Measurements from ENCODE around the gene DNAL1. TPM values are rescaled to one million over a fixed set of nuclear protein-coding genes. Genes with fewer than 3 reads are reported as not detected.
"Not testable (repeated sequence)": the region's sequence is repeated elsewhere in the genome, so short reads cannot be mapped to it uniquely, and the experiment has no call there.

Gene DNAL1
- total RNA-seq, 2 donors from 2014 or later: 3.9 to 7.6 TPM

DNA sequence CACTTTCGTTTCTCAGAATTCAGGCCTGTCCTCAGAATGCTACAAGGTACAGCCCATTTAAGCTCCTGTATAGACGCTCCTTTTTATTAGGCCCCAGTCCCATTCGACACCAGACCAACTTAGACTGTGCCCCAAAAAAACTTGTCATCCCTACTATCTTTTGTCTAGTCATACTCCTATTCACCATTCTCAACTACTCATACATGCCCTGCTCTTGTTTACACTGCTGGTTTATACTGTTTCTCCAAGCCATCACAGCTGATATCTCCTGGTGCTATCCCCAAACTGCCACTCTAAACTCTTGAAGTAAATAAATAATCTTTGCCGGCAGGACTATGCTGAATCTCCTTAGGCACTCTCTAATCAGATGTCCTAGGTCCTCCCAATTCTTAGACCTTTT, 63.3 kb downstream of the DNAL1 start:
- not testable (repeated sequence) for ATAC-seq (replicated peaks); H3K4me1 Mint-ChIP-seq; H3K27ac Mint-ChIP-seq; H3K27me3 Mint-ChIP-seq; H3K9me3 Mint-ChIP-seq; H3K4me3 Mint-ChIP-seq
- peaks cover 20% of the 10 kb centered on the region for H3K36me3 Mint-ChIP-seq (ENCODE audit: low read depth)

DNA sequence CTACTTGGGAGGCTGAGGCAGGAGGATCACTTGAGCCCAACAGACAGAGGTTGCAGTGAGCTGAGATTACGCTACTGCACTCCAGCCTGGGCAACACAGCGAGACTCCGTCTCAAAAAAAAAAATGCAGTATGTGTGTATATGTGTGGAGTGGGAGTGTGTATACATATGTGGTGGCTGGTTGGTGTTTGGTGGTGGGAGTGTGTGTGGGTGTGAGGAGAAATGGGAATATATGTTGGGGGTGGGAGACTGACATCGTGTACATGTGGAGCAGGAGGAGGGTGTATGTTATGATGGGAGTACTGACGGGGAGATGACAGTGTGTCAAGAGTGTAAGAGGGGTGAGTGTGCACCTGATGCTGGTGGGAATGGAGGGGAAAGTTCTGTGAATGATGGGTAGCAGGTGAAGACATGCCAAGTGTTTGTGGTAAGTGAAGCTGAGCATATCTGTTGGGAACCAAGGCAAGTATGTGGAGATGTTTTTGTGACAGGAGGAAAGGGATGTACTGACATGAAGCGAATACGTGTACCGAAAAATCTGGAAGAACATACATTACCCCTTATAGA, 65.2 kb downstream of the DNAL1 start:
- H3K4me3 Mint-ChIP-seq: no peak overlapping the region
- ATAC-seq (replicated peaks): no peak
- H3K27me3 Mint-ChIP-seq: no peaks in the 10 kb centered on the region
- H3K4me1 Mint-ChIP-seq: peaks cover 10% of the 10 kb centered on the region
- H3K36me3 Mint-ChIP-seq (ENCODE audit: low read depth): peaks cover 29% of the 10 kb centered on the region
- no peak overlapping the region for H3K27ac Mint-ChIP-seq
- no peaks in the 10 kb centered on the region for H3K9me3 Mint-ChIP-seq

DNA sequence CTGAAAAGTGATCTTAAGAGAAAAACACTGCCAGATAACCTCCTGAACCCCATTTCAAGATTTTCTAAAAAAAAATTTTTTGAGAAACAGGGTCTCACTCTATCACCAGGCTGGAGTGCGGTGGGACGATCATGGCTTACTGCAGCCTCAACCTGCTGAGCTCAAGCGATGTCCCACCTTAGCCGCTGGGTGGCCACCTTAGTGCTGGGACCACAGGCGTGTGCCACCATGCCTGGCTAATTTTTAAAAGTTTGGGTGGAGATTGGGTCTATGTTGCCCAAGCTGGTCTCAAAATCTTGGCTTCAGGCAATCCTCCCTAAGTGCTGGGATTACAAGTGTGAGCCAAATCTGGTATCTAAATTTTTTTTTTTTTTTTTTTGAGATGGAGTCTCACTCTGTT, 66.0 kb downstream of the DNAL1 start:
- peaks cover 10% of the 10 kb centered on the region for H3K4me1 Mint-ChIP-seq
- no peak for ATAC-seq (replicated peaks)
- no peaks in the 10 kb centered on the region for H3K27me3 Mint-ChIP-seq
- no peak overlapping the region for H3K4me3 Mint-ChIP-seq
- peaks cover 33% of the 10 kb centered on the region for H3K36me3 Mint-ChIP-seq (ENCODE audit: low read depth)
- H3K9me3 Mint-ChIP-seq: no peaks in the 10 kb centered on the region
- H3K27ac Mint-ChIP-seq: no peak overlapping the region

DNA sequence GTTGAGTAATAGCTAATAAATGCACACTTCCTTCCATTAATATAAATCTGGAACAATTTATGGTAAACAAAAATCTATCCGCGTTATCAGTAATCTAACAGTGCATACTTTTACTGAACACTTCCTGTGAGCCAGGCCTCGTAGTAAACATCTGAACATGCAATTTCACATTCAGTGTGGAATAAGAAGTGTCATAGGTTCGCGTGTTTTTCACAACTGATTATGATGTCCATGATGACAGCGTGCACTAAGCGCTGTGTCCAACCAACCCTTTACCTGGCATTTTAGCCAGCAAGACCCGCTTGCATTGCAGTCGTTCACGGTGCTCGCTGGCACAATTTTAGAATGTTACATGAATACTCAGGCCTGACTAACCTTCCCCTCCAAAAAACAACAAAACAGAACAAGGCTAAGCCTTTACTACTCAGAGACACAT, 67.3 kb downstream of the DNAL1 start:
- ATAC-seq (replicated peaks): peak; percentile 47
- H3K4me1 Mint-ChIP-seq: peaks cover 10% of the 10 kb centered on the region
- peak overlapping the region; percentile 98 for H3K4me3 Mint-ChIP-seq
- peaks cover 42% of the 10 kb centered on the region for H3K36me3 Mint-ChIP-seq (ENCODE audit: low read depth)
- no peaks in the 10 kb centered on the region for H3K27me3 Mint-ChIP-seq
- H3K27ac Mint-ChIP-seq: peak overlapping the region; percentile 95
- no peaks in the 10 kb centered on the region for H3K9me3 Mint-ChIP-seq

DNA sequence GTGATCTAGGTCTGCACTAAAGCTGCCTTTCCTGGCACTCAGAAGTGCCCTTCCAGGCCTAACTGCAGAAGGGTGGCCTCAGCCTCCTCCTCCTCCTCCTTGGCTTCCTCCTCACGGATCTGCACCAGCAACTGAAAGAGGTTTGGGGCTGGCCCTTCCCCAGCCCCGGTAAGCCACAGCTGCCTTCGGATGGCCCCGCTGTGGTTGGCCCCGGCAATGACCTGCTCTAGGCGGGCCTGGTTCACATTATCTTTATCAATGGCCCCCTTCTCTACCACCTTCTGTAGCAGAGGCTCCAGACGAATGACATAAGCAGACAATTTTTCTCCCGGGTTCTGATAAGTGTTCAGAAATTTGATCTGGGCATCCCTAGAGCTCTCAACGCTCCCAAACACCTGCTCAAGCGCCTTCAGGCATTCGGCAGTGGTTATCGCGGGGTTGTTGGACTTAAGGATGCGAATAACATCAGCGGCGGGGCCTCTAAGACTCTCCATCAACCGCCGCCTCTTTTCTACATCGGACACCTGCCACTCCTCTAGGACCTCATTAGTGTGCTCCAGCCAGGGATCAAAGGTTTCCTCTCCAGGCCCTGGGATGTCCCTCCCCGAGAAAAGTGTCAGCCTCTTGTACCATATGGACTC, 67.9 kb downstream of the DNAL1 start:
- H3K9me3 Mint-ChIP-seq: no peaks in the 10 kb centered on the region
- peak; percentile 78 for ATAC-seq (replicated peaks)
- H3K36me3 Mint-ChIP-seq (ENCODE audit: low read depth): peaks cover 48% of the 10 kb centered on the region
- peak overlapping the region; percentile 95 for H3K27ac Mint-ChIP-seq
- H3K4me3 Mint-ChIP-seq: peak overlapping the region; percentile 98
- no peaks in the 10 kb centered on the region for H3K27me3 Mint-ChIP-seq
- H3K4me1 Mint-ChIP-seq: peaks cover 10% of the 10 kb centered on the region

DNA sequence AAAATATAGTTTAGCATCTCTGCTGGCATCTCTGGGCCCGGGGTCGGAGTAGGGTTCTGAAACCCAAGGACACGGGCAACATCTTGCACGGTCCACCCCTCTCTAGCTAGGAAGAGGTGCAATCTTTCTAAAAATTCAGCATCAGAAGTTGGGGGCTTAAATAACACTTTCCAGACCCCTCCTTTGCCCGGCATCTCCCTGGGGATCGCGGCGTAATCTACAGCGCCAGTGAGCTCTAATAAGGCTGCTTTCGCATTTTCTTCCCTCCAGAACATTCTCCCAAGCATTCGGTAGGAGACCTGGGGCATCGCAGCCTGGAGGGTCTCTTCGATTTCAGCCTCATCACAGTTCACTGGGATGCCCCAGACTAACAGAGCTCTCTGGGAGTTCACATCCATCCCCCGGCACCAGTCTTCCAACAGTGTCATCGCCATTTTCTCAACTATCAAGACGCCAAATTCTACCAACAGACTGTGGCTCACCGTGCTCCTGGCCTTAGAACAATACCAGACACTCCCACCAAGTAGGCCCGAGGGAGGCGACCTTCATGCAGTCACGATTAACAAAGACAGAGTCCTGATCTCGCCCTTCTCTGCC, 68.5 kb downstream of the DNAL1 start:
- peaks cover 10% of the 10 kb centered on the region for H3K4me1 Mint-ChIP-seq
- H3K9me3 Mint-ChIP-seq: no peaks in the 10 kb centered on the region
- no peak for ATAC-seq (replicated peaks)
- peak overlapping the region; percentile 98 for H3K4me3 Mint-ChIP-seq
- peaks cover 54% of the 10 kb centered on the region for H3K36me3 Mint-ChIP-seq (ENCODE audit: low read depth)
- H3K27ac Mint-ChIP-seq: peak overlapping the region; percentile 95
- no peaks in the 10 kb centered on the region for H3K27me3 Mint-ChIP-seq

DNA sequence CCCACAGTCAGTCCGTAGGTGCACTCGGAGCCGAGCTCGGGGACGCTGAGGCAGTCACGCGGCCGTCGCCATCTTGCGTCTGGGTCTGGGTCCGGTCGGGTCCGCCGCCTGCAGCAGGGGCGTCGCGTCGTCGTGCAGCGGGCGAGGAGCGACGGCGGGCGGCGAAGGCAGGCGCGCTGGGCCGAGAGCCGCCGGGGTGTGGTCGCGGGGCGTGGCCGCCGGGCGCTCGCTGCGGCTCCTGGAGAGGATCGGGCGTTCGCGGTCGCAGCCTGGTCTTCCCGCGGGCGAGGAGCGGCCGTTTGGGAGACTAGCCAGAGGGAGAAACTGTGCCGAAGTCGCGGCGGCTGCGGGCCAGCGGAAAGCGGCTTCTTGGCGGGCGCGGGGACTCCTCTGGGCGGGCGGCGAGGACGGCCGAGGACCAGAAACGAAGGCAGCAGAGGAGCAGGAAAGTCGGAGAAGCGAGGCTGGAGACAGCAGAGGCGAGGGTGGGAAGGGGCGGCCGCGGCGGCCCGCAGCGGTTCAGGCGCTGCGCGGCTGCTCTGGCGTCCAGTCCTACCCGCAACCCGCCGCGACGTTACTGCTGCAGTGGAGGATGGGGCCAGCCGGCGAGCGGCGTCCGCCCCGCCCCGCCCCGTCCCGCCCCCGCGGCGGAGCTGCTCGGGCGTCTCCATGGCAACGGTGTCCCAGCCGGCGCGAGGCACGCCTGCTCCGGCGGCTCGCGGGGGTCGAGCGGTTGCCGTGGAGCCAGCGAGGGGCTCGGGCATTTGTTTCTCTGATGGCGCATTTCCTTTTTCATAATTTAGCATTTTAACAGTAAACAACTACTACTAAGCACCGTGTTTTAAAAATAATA, 69.2 kb downstream of the DNAL1 start, which contains the start of gene PNMA1:
PNMA1 (minus strand) TSS at position 582 of the 853 bp plus-strand sequence. CDS start 745 bp downstream, outside the sequence.
- Mint-ChIP-seq H3K36me3 (ENCODE audit: low read depth) (peaks cover 62% of the 10 kb centered on the region), H3K9me3 (no peaks in the 10 kb centered on the region), H3K27ac (peak within 1 kb of the TSS; percentile 95), H3K4me3 (peak within 1 kb of the TSS; percentile 98), H3K27me3 (no peaks in the 10 kb centered on the region), H3K4me1 (peaks cover 10% of the 10 kb centered on the region)
- peak; percentile 73 for ATAC-seq (replicated peaks)

DNA sequence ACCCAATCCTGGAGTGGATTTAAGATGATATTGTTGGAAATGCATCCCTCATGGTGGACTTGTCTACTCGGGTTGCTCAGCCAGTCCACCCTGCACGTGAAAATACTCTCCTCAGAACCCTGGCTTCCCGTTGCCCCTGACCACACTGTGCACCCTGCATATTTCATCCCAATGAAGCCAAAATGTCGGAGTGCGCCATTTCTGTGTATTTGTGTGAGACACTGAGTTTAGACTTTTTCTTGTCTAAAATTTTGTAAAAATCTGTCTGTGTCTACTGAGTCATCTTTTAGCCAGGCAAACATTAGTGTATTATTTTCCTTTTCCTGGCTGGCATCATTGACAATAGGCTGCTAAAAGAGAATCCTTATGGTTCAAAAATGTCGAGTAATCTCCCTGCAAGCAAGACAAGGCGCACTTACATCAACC, 69.9 kb downstream of the DNAL1 start:
- Mint-ChIP-seq H3K27me3 (no peaks in the 10 kb centered on the region), H3K4me3 (peak overlapping the region; percentile 98), H3K9me3 (no peaks in the 10 kb centered on the region), H3K36me3 (ENCODE audit: low read depth) (peaks cover 68% of the 10 kb centered on the region), H3K4me1 (peaks cover 10% of the 10 kb centered on the region), H3K27ac (peak overlapping the region; percentile 85)
- ATAC-seq (replicated peaks): no peak

DNA sequence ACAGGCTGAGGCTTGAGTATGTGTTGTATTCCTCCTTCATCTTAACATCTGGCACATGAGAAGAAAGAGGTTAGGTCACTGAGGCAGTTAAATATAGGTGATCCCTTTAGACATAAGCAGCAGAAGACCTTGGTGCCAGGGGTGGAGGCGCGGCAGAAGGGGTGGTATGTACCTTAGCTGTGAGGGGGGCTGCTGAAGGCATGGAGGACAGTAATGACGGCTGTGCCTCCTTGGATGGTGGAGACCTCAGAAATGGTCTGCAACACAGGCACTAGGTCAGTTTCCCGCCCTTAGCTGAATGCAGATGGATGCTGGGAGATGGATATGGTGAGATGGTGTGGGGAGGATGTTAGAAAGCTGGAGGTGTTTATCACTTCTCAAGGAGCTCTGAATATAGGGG, 70.9 kb downstream of the DNAL1 start:
- Mint-ChIP-seq H3K4me3 (no peak overlapping the region), H3K36me3 (ENCODE audit: low read depth) (peaks cover 72% of the 10 kb centered on the region), H3K9me3 (no peaks in the 10 kb centered on the region), H3K4me1 (peaks cover 4% of the 10 kb centered on the region), H3K27me3 (no peaks in the 10 kb centered on the region), H3K27ac (no peak overlapping the region)
- ATAC-seq (replicated peaks): no peak

DNA sequence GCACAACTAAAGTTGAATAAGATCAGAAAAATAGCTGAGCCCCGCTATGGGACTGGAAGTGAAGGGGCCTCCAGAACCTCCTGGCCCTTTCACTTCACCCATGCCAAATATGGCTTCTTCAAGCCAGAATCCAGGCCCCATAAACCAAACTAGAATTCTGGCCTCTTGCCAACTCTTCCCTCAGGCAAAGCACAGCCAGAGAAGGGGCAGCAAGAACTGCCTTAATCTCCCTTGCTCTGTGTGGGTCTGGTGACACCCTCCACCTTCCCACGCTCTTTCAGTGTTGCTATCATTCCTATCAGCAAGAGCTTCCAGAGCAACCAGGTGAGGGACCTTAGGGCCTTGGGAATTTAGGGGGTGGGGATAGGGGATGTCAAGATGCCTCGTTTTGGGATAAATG, 72.5 kb downstream of the DNAL1 start:
- no peak overlapping the region for H3K4me3 Mint-ChIP-seq
- H3K27ac Mint-ChIP-seq: no peak overlapping the region
- H3K4me1 Mint-ChIP-seq: peaks cover under 1% of the 10 kb centered on the region
- no peaks in the 10 kb centered on the region for H3K9me3 Mint-ChIP-seq
- H3K36me3 Mint-ChIP-seq (ENCODE audit: low read depth): peaks cover 81% of the 10 kb centered on the region
- no peaks in the 10 kb centered on the region for H3K27me3 Mint-ChIP-seq
- ATAC-seq (replicated peaks): no peak

DNA sequence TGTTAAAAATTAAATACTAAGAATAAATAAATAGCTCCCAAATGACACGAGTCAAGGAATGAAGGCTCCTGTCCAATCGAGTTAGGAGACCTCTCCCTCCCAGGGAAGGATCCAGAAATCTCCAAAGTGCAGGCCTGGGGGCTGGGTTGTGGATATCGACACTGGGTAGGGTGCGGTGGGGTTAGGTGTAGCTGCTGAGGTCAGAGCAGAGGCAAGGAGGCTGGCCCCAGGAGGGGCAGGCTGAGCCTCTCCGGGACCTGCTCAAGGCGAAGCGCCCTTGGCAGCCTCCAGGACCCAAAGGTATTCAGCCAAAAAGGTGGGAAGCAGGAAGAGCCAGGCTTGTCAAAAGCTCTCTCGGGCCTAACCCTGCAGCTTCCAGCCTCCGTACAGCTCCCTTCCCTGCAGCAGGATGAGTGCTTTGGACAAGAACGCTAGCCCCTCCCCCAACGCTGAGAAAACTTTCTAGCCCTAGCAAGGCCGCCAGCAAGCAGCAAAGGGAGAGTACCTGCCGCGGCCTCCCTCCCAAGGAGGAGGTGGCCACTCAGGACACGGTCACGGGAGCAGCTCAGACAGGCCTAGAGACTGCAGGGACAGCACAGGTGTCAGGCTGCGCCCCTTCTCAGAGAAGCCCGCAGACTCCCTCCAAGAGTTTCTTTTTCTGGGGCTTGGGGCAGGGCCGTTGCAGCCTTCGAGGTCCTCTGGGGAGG, 73.1 kb downstream of the DNAL1 start:
- H3K27me3 Mint-ChIP-seq: no peaks in the 10 kb centered on the region
- H3K4me3 Mint-ChIP-seq: no peak overlapping the region
- no peaks in the 10 kb centered on the region for H3K9me3 Mint-ChIP-seq
- H3K27ac Mint-ChIP-seq: peak overlapping the region; percentile 58
- no peak for ATAC-seq (replicated peaks)
- peaks cover 81% of the 10 kb centered on the region for H3K36me3 Mint-ChIP-seq (ENCODE audit: low read depth)
- no peaks in the 10 kb centered on the region for H3K4me1 Mint-ChIP-seq

DNA sequence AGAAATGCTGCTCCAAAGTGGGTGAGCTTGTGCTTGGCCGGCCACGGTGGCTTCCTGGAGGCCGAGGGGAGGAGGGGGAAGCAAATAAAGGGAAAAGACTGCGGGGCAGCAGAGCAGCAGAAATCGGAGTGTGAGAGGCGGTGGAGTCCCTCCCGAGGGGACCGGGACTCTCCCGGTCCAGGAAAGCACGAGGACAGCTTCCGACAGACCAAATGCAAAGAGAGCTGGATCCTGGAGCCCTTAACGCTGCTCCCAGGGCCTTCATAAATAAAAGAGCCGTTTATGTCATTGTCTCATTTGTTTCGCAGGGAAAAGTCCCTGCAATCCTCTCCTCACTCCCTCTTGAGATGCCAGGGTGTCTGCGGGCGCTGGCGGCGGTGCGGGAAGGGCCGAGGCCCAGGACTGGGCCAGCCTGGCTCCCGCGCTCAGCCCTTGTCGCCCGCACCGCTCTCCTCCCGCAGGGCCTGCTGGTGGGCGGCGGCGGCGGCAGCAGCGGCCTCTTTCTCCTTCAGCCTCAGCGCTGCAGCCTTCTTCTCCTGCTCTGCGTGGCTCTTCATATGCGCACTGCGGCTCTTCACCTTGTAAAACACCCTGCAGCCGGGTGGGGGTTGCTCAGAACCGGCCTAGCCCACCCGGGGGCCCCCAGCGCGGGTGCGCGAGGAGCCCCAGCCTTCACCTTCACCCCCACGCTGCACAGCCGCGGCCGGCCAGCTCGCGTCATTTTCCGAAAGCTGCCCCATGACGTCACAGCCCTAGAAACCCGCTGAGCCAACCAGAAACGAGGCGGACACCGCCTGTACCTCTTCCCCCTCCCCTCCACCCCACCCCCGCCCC, 73.8 kb downstream of the DNAL1 start:
- ATAC-seq (replicated peaks): no peak
- H3K9me3 Mint-ChIP-seq: no peaks in the 10 kb centered on the region
- H3K27me3 Mint-ChIP-seq: no peaks in the 10 kb centered on the region
- H3K4me1 Mint-ChIP-seq: peaks cover 5% of the 10 kb centered on the region
- H3K27ac Mint-ChIP-seq: peak overlapping the region; percentile 58
- H3K36me3 Mint-ChIP-seq (ENCODE audit: low read depth): peaks cover 81% of the 10 kb centered on the region
- H3K4me3 Mint-ChIP-seq: no peak overlapping the region

DNA sequence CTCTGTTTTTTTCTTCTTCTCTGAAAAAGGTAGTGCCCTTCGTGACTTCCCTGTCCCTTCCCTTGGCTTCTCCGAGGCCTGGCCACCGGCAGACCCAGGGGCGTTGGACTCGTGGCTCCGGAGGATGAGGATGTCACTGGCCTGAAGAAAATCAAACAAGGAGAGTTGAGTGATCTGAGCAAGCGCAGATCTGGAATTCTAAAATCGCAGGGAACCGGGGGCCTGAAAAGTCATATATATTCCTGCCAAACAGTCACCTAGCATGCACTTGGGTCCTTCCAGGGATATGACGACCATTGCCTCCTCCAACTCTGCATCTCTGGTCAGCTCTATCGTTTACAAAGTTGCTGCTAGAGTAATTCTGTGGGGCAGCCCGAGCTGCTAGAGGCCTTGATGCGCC, 74.6 kb downstream of the DNAL1 start:
- no peak overlapping the region for H3K27ac Mint-ChIP-seq
- no peak for ATAC-seq (replicated peaks)
- no peak overlapping the region for H3K4me3 Mint-ChIP-seq
- H3K9me3 Mint-ChIP-seq: no peaks in the 10 kb centered on the region
- peaks cover 8% of the 10 kb centered on the region for H3K4me1 Mint-ChIP-seq
- H3K36me3 Mint-ChIP-seq (ENCODE audit: low read depth): peaks cover 86% of the 10 kb centered on the region
- H3K27me3 Mint-ChIP-seq: no peaks in the 10 kb centered on the region

Data from activated T-helper 17 cell treated with anti-CD3 and anti-CD28 coated beads, Interleukin-2, amount 50 U/mL, for 72 hours (primary cell).